ENCODE results near the gene CDK13.
"Not testable (repeated sequence)": the region's sequence is repeated elsewhere in the genome, so short reads cannot be mapped to it uniquely, and the experiment has no call there.

Gene CDK13

GRCh38 chr7:39949971-39950472, at the start of gene CDK13:
Gene CDK13 (plus strand): TSS chr7:39950256. CDS start chr7:39950642, 386 bp downstream.
- DNase-seq: peak; percentile 69

- DNase-seq: no peak
These were observed 46.0 kb upstream of the CDK13 start for GRCh38 chr7:39904077-39904486.

GRCh38 chr7:39908141-39908540, 41.9 kb upstream of the CDK13 start:
- no peak for DNase-seq

GRCh38 chr7:39908973-39909372, 41.1 kb upstream of the CDK13 start:
- no peak for DNase-seq

GRCh38 chr7:39909526-39909925, 40.5 kb upstream of the CDK13 start:
- no peak for DNase-seq

GRCh38 chr7:39910108-39910869, 39.8 kb upstream of the CDK13 start:
- DNase-seq: no peak

- DNase-seq: no peak
These were observed 38.9 kb upstream of the CDK13 start for GRCh38 chr7:39911167-39911566.

- not testable (repeated sequence) for DNase-seq
These were observed 34.2 kb upstream of the CDK13 start for GRCh38 chr7:39915847-39916246.

- no peak for DNase-seq
These were observed 30.4 kb upstream of the CDK13 start for GRCh38 chr7:39919646-39920045.

GRCh38 chr7:39921506-39922175, 28.4 kb upstream of the CDK13 start:
- no peak for DNase-seq

GRCh38 chr7:39922580-39922979, 27.5 kb upstream of the CDK13 start:
- no peak for DNase-seq

GRCh38 chr7:39923091-39923490, 27.0 kb upstream of the CDK13 start:
- DNase-seq: no peak

- DNase-seq: no peak
These were observed 25.9 kb upstream of the CDK13 start for GRCh38 chr7:39924122-39924521.

GRCh38 chr7:39926111-39926510, 23.9 kb upstream of the CDK13 start:
- DNase-seq: no peak

GRCh38 chr7:39927018-39927417, 23.0 kb upstream of the CDK13 start:
- no peak for DNase-seq

- DNase-seq: no peak
These were observed 15.9 kb upstream of the CDK13 start for GRCh38 chr7:39934132-39934531.

GRCh38 chr7:39936761-39937160, 13.3 kb upstream of the CDK13 start:
- no peak for DNase-seq

- no peak for DNase-seq
These were observed 12.5 kb upstream of the CDK13 start for GRCh38 chr7:39937366-39938153.

GRCh38 chr7:39942883-39943282, 7.2 kb upstream of the CDK13 start:
- no peak for DNase-seq

- DNase-seq: no peak
These were observed 3.4 kb upstream of the CDK13 start for GRCh38 chr7:39946693-39947092.

- no peak for DNase-seq
These were observed 1.6 kb upstream of the CDK13 start for GRCh38 chr7:39948375-39948955.

GRCh38 chr7:39948956-39949928, 814 bp upstream of the CDK13 start:
- peak; percentile 96 for DNase-seq

All from stimulated activated CD4-positive, alpha-beta T cell treated with anti-CD3 and anti-CD28 coated beads, Interleukin-12 subunit alpha, Interleukin-12 subunit beta, amount 100 ng/mL, for 4 hours (primary cell).